SK-N-SH treated with all-trans-retinoic acid at 6 μM for 48 hours (cell line): ENCODE results near the gene PPM1H.

Source experiments
- ATAC-seq: fragments of 200-7000 bp; cut with Tn5 transposase; 3 replicates; pipeline ENCODE4 v1.9.1; 2020; ENCODE audit warnings: mild to moderate bottlenecking, moderate library complexity
- BACH2 ChIP-seq: fragments of 250-450 bp; sonication (Bioruptor Pico); IDR thresholded peaks from 2 replicates; pipeline ENCODE4 v1.9.0; 2021; ENCODE audit warnings: mild to moderate bottlenecking, borderline replicate concordance
- CREB5 ChIP-seq: fragments of 250-450 bp; sonication (Bioruptor Pico); IDR thresholded peaks from 2 replicates; pipeline ENCODE4 v1.5.1; 2020; ENCODE audit warnings: low read depth, mild to moderate bottlenecking, moderate library complexity
- CSDC2 ChIP-seq: fragments of 250-450 bp; sonication (Bioruptor Pico); IDR thresholded peaks from 2 replicates; pipeline ENCODE4 v1.5.0; 2020; ENCODE audit warnings: mild to moderate bottlenecking, moderate library complexity
- CSRNP3 ChIP-seq: fragments of 250-450 bp; sonication (Bioruptor Pico); IDR thresholded peaks from 2 replicates; pipeline ENCODE4 v1.5.1; 2021; ENCODE audit warnings: mild to moderate bottlenecking, moderate library complexity
- ESRRG ChIP-seq: fragments of 250-450 bp; sonication (Bioruptor Pico); IDR thresholded peaks from 2 replicates; pipeline ENCODE4 v1.6.1; 2021; ENCODE audit warnings: mild to moderate bottlenecking
- GLIS3 ChIP-seq: fragments of 250-450 bp; sonication (Bioruptor Pico); IDR thresholded peaks from 2 replicates; pipeline ENCODE4 v1.5.0; 2020; ENCODE audit warnings: mild to moderate bottlenecking, moderate library complexity
- ISL1 ChIP-seq: fragments of 250-450 bp; sonication (Bioruptor Pico); IDR thresholded peaks from 2 replicates; pipeline ENCODE4 v2.1.2; 2022; ENCODE audit warnings: mild to moderate bottlenecking, moderate library complexity
- OSR1 ChIP-seq: fragments of 250-450 bp; sonication (Bioruptor Pico); IDR thresholded peaks from 2 replicates; pipeline ENCODE4 v1.8.0; 2022; ENCODE audit warnings: moderate library complexity, mild to moderate bottlenecking, inconsistent platforms
- PATZ1 ChIP-seq: fragments of 250-450 bp; sonication (Bioruptor Pico); IDR thresholded peaks from 2 replicates; pipeline ENCODE4 v1.8.0; 2020; ENCODE audit warnings: mild to moderate bottlenecking, moderate library complexity, borderline replicate concordance
- POU6F1 ChIP-seq: fragments of 250-450 bp; sonication (Bioruptor Pico); IDR thresholded peaks from 2 replicates; pipeline ENCODE4 v1.8.0; 2021; ENCODE audit warnings: low read depth, mild to moderate bottlenecking, moderate library complexity, borderline replicate concordance
- PPARA ChIP-seq: fragments of 250-450 bp; sonication (Bioruptor Pico); IDR thresholded peaks from 2 replicates; pipeline ENCODE4 v1.5.0; 2020; ENCODE audit warnings: mild to moderate bottlenecking, borderline replicate concordance
- RARB ChIP-seq: fragments of 250-450 bp; sonication (Bioruptor Pico); IDR thresholded peaks from 2 replicates; pipeline ENCODE4 v1.8.0; 2021; ENCODE audit warnings: mild to moderate bottlenecking, moderate library complexity
- SNAI2 ChIP-seq: fragments of 250-450 bp; sonication (Bioruptor Pico); IDR thresholded peaks from 2 replicates; pipeline ENCODE4 v1.5.0; 2020; ENCODE audit warnings: mild to moderate bottlenecking, moderate library complexity
- TCF4 ChIP-seq: fragments of 250-450 bp; sonication (Bioruptor Pico); IDR thresholded peaks from 2 replicates; pipeline ENCODE4 v1.8.0; 2021; ENCODE audit warnings: mild to moderate bottlenecking, moderate library complexity, borderline replicate concordance
- TOX ChIP-seq: fragments of 250-450 bp; sonication (Bioruptor Pico); IDR thresholded peaks from 2 replicates; pipeline ENCODE4 v1.8.0; 2021; ENCODE audit warnings: mild to moderate bottlenecking, moderate library complexity, borderline replicate concordance
- TSHZ2 ChIP-seq: fragments of 250-450 bp; sonication (Bioruptor Pico); IDR thresholded peaks from 2 replicates; pipeline ENCODE4 v1.5.0; 2020; ENCODE audit warnings: mild to moderate bottlenecking, moderate library complexity
- ZC3H10 ChIP-seq: fragments of 250-450 bp; sonication (Bioruptor Pico); IDR thresholded peaks from 2 replicates; pipeline ENCODE4 v1.5.1; 2021; ENCODE audit warnings: mild to moderate bottlenecking, moderate library complexity
- ZFP3 ChIP-seq: fragments of 250-450 bp; sonication (Bioruptor Pico); IDR thresholded peaks from 2 replicates; pipeline ENCODE4 v1.5.0; 2020; ENCODE audit warnings: mild to moderate bottlenecking, moderate library complexity
- ZFP30 ChIP-seq: fragments of 450-650 bp; formaldehyde crosslinking; IDR thresholded peaks from 2 replicates; pipeline ENCODE4 v1.5.0; 2022; ENCODE audit warnings: mild to moderate bottlenecking, moderate library complexity
- ZNF565 ChIP-seq: fragments of 450-650 bp; formaldehyde crosslinking; conservative IDR thresholded peaks from 2 replicates; pipeline ENCODE4 v1.5.0; 2020; ENCODE audit warnings: low read depth, mild to moderate bottlenecking, moderate library complexity
- ZNF70 ChIP-seq: fragments of 450-650 bp; formaldehyde crosslinking; IDR thresholded peaks from 2 replicates; pipeline ENCODE4 v1.5.0; 2020; ENCODE audit warnings: mild to moderate bottlenecking, moderate library complexity
- ZNF8 ChIP-seq: fragments of 450-650 bp; formaldehyde crosslinking; IDR thresholded peaks from 2 replicates; pipeline ENCODE4 v1.5.0; 2020; ENCODE audit warnings: mild to moderate bottlenecking, moderate library complexity

Gene PPM1H

GRCh38 chr12:62774794-62775193, 160.2 kb downstream of the PPM1H start:
- no peak for ATAC-seq

GRCh38 chr12:62772416-62772955, 162.5 kb downstream of the PPM1H start:
- peak; percentile 41; the same call in 2 of the 3 replicates for ATAC-seq
- TF ChIP-seq POU6F1 (CRISPR knock-in tag) = no peak
- no peak for TF ChIP-seq GLIS3 (CRISPR knock-in tag)
- no peak for TF ChIP-seq ESRRG
- TF ChIP-seq ZNF8 = no peak
- TF ChIP-seq RARB (CRISPR knock-in tag) = no peak
- TF ChIP-seq PPARA = no peak
- TF ChIP-seq TOX (CRISPR knock-in tag) = no peak
- TF ChIP-seq ISL1 (CRISPR knock-in tag) = no peak
- TF ChIP-seq ZNF565 (CRISPR knock-in tag) = no peak
- TF ChIP-seq ZFP30 (CRISPR knock-in tag) = no peak
- TF ChIP-seq OSR1 (CRISPR knock-in tag) = no peak
- TF ChIP-seq CSDC2 (CRISPR knock-in tag) = no peak
- TF ChIP-seq CSRNP3 (CRISPR knock-in tag) = no peak

More at GRCh38 chr12:62774794-62775193, 160.2 kb downstream of the PPM1H start:
- TF ChIP-seq TSHZ2 (CRISPR knock-in tag) (no peak), ZNF70 (CRISPR knock-in tag) (no peak), PATZ1 (CRISPR knock-in tag) (no peak), ZFP30 (CRISPR knock-in tag) (no peak)
- TF ChIP-seq, all 23 proteins: peak for 0

GRCh38 chr12:62771828-62772227, 163.1 kb downstream of the PPM1H start:
- TF ChIP-seq ZFP3 (no peak), ZNF8 (no peak), TOX (CRISPR knock-in tag) (no peak), CSRNP3 (CRISPR knock-in tag) (no peak)
- TF ChIP-seq, all 23 proteins: peak for 0
- no peak for ATAC-seq

- ATAC-seq = no peak
- TF ChIP-seq ZNF565 (CRISPR knock-in tag) = no peak
- no peak for TF ChIP-seq ZNF8
- TF ChIP-seq CSDC2 (CRISPR knock-in tag) = no peak
- TF ChIP-seq TCF4 (CRISPR knock-in tag) = no peak
- no peak for TF ChIP-seq PPARA
- TF ChIP-seq ZFP3 = no peak
- no peak for TF ChIP-seq GLIS3 (CRISPR knock-in tag)
- TF ChIP-seq ZC3H10 = no peak
- no peak for TF ChIP-seq ZNF70 (CRISPR knock-in tag)
- TF ChIP-seq BACH2 (CRISPR knock-in tag) = no peak
- no peak for TF ChIP-seq CREB5 (CRISPR knock-in tag)
- no peak for TF ChIP-seq POU6F1 (CRISPR knock-in tag)
- no peak for TF ChIP-seq SNAI2
Measured at GRCh38 chr12:62770381-62770780, 164.6 kb downstream of the PPM1H start.
